BJ (cell line): ENCODE data around the gene EPHA1. TPM values are rescaled to one million over a fixed set of nuclear protein-coding genes. Genes with fewer than 3 reads are reported as not detected.

Experiments
- CTCF ChIA-PET: fragments of 350-600 bp; formaldehyde crosslinking; extraction: SDS; loops from one replicate; lab custom pipeline; 2021; ENCODE audit warnings: antibody characterized with exemption, inconsistent platforms; lab: Yijun Ruan, JAX
- POLR2A ChIA-PET: fragments of 300-600 bp; sonication (Branson Sonifier 250); formaldehyde crosslinking; extraction: SDS; loops from one replicate; lab custom pipeline; 2021; ENCODE audit warnings: antibody characterized with exemption; lab: Charles Lee
- DNase-seq: peaks from one replicate; pipeline ENCODE4 v3.0.0-alpha.2; 2011; ENCODE audit warnings: low read depth
- H3K27me3 ChIP-seq: 2 replicates; pipeline ENCODE4 v1.6.0; 2011; ENCODE audit warnings: low read length; ENCODE audit not compliant: control insufficient read depth, insufficient read depth
- H3K36me3 ChIP-seq: 2 replicates; pipeline ENCODE4 v1.5.1; 2011; ENCODE audit warnings: low read length; ENCODE audit not compliant: control insufficient read depth, insufficient read depth
- H3K4me3 ChIP-seq: 2 replicates; pipeline ENCODE4 v1.5.1; 2011; ENCODE audit warnings: low read depth, mild to moderate bottlenecking, control low read depth, low read length
- CTCF ChIP-seq: IDR thresholded peaks from 2 replicates; pipeline ENCODE4 v1.5.1; 2011; ENCODE audit warnings: low read depth, mild to moderate bottlenecking, control low read depth, inconsistent platforms, low read length, moderate library complexity; ENCODE audit not compliant: insufficient read depth
- polyA plus RNA-seq: library from polyadenylated mRNA; depleted of rRNA; stranded (reverse); fragments of >200 nt; gene quantifications from 2 replicates; pipeline ENCODE4 v1.2.3, GENCODE V29; 2011

Gene EPHA1
- polyA plus RNA-seq, 1 experiment, result 0.05 TPM

- ChIA-PET CTCF (interaction anchor here (2.1 kb wide), 1 partner anchor 12 kb away, joined by 8 read pairs; no protein-coding TSS in a partner anchor), POLR2A (no interaction called here)
- Histone ChIP-seq H3K4me3 (peak overlapping the region; percentile 32), H3K27me3 (peaks cover 24% of the 10 kb centered on the region), H3K36me3 (no peaks in the 10 kb centered on the region)
- DNase-seq, result no peak
- TF ChIP-seq CTCF, result no peak
These were observed 45.4 kb downstream of the EPHA1 start for GRCh38 chr7:143363016-143363937.

GRCh38 chr7:143362131-143363015, 46.3 kb downstream of the EPHA1 start, which contains the start of gene FAM131B:
FAM131B (minus strand) TSS chr7:143362713; CDS start chr7:143362603, 110 bp downstream.
- CTCF ChIA-PET, result no interaction called here
- TF ChIP-seq CTCF, result no peak
- DNase-seq, result no peak
- Histone ChIP-seq H3K27me3 (peaks cover 24% of the 10 kb centered on the region), H3K36me3 (no peaks in the 10 kb centered on the region), H3K4me3 (peak within 1 kb of the TSS; percentile 54)
- POLR2A ChIA-PET, result interaction anchor here (0.7 kb wide), 1 partner anchor 14 kb away, joined by 4 read pairs; no protein-coding TSS in a partner anchor

GRCh38 chr7:143361552-143362130, 47.0 kb downstream of the EPHA1 start:
- ChIA-PET POLR2A (no interaction called here), CTCF (no interaction called here)
- no peak for TF ChIP-seq CTCF

GRCh38 chr7:143360788-143361551, 47.7 kb downstream of the EPHA1 start:
- no peak overlapping the region for H3K4me3 ChIP-seq
- no peak for DNase-seq
- H3K36me3 ChIP-seq, result no peaks in the 10 kb centered on the region
- POLR2A ChIA-PET, result no interaction called here
- H3K27me3 ChIP-seq, result peaks cover 26% of the 10 kb centered on the region
- CTCF ChIA-PET, result interaction anchor here (1.0 to 1.4 kb wide), 3 partner anchors 10 to 19 kb away, joined by 3 to 4 read pairs (median 3); no protein-coding TSS in a partner anchor
- TF ChIP-seq CTCF, result no peak

More at GRCh38 chr7:143361552-143362130, 47.0 kb downstream of the EPHA1 start:
- Histone ChIP-seq H3K4me3 (peak overlapping the region; percentile 54), H3K27me3 (peaks cover 26% of the 10 kb centered on the region), H3K36me3 (no peaks in the 10 kb centered on the region)
- DNase-seq, result no peak
